Measurements from ENCODE around the gene SLC31A1.

The SLC31A1 gene

DNA sequence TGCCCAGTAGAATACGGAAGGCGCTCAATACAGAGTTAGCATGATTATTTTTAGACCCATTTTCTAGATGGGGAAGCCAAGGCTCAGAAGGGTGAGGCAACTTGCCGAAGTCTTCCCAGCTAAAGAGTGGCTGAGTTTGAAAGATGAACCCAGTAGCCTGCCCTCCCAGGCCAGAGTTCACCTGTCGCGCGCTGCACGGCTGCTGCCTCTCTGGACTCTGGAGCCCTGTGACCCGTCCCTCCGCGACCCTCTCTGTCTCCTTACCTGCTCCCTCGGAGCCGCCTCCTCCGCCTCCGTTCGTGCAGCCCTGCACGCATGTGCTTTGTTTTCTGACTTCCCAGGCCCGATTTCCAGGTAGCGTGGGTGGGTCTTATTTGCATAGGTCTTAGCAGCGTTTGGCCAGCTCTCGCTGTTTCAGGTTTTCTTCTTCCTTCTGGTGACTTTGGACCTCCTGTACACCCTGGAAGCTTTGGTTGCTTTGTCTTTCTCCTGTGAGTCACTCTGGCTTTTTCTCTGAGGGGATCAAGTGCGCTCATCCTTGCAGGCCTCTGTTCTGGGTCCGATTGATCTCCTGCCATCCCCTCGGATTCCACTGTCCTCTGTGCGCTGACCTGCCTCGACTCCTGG lies 81.6 kb downstream of the SLC31A1 start, which contains the start of gene RNF183:
RNF183 (minus strand) TSS at position 585 of the 627 bp plus-strand sequence. CDS start 5,192 bp downstream, outside the sequence.
- DNase-seq (ENCODE audit: low read depth in 2 of 2), result no peak

- no peak for DNase-seq (ENCODE audit: low read depth in 2 of 2)
Measured at GRCh38 chr9:113306566-113306965, 85.2 kb downstream of the SLC31A1 start.

DNA sequence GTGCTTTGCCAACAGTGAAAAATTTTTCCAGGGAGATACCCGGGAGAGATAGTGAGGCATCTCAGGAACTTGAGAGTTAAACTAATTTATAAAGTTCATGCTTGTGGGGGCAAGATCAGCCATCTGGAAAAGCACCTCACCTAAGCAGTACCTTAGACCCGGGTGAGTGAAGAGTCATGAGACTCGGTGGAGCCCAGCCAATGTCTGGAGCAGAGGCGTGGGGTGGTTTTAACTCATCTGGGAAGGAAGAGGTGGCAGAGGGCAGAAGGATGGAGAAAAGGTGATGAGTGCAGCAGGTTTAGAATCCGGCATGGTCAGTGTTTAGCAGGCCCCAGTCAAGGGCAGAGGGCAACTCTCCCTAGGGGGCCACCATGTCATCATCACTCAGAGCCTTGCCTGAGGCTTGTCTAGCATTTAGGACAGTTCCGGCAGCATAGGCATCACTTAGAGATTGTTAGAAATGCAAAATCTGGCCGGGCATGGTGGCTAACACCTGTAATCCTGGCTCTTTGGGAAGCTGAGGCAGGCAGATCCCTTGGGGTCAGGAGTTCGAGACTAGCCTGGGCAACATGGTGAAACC lies 86.1 kb downstream of the SLC31A1 start:
- DNase-seq (ENCODE audit: low read depth in 2 of 2), result no peak

- DNase-seq (ENCODE audit: low read depth in 2 of 2), result no peak
Measured at GRCh38 chr9:113309204-113309813, 88.0 kb downstream of the SLC31A1 start.

- DNase-seq (ENCODE audit: low read depth in 2 of 2), result no peak
Measured at GRCh38 chr9:113310538-113310937, 89.2 kb downstream of the SLC31A1 start.

DNA sequence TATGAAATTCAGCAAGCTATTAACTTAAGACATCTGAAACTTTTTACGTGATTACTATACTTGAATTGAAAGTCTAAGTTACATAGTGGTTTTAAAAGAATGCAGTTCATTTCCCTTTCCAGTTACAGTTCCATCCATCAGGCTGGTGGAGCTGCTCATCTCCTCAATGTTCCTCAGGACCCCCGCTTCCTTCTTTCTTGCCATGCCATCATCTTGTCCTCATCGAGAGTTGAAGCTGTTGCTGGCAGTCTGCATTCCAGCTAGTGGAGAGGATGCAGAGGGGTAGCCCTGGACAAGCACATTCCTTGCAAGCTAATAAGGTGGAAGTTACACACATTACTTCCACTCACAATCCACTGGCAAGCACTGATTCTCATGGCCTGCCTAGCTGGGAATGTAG lies 90.6 kb downstream of the SLC31A1 start:
- DNase-seq (ENCODE audit: low read depth in 2 of 2), result no peak

- DNase-seq (ENCODE audit: low read depth in 2 of 2), result no peak
Measured at GRCh38 chr9:113313261-113313660, 91.9 kb downstream of the SLC31A1 start.
